Activated naive CD8-positive, alpha-beta T cell treated with anti-CD3 and anti-CD28 coated beads, Interleukin-2, amount 10 ng/mL, durations not matched to agents 7 days and 5 days (primary cell): ENCODE data around the gene TMPRSS4. TPM values are rescaled to one million over a fixed set of nuclear protein-coding genes. Genes with fewer than 3 reads are reported as not detected.
A peak's percentile ranks its signal among the peaks of the same experiment; 100 is the strongest.

Experiments
- ATAC-seq: fragments of 150-1000 bp; cut with Tn5 transposase; one replicate; pipeline ENCODE4 v1.10.0; 2021; ENCODE audit warnings: low read depth, moderate library complexity
- POLR2A ChIA-PET: fragments of 350-600 bp; sonication (Branson Sonifier 250); formaldehyde crosslinking; loops from one replicate; lab custom pipeline; 2021; ENCODE audit warnings: antibody characterized with exemption; lab: Charles Lee
- DNase-seq: peaks from one replicate; pipeline ENCODE4 v3.0.0; 2021
- H3K27ac Mint-ChIP-seq: one replicate; pipeline ENCODE4 v1.8.0; 2022; ENCODE audit warnings: mild to moderate bottlenecking, mixed read lengths
- H3K27me3 Mint-ChIP-seq: one replicate; pipeline ENCODE4 v1.8.0; 2022; ENCODE audit warnings: mild to moderate bottlenecking, moderate library complexity, mixed read lengths
- H3K36me3 Mint-ChIP-seq: one replicate; pipeline ENCODE4 v1.8.0; 2021; ENCODE audit warnings: mild to moderate bottlenecking, mixed read lengths
- H3K4me1 Mint-ChIP-seq: one replicate; pipeline ENCODE4 v1.8.0; 2021; ENCODE audit warnings: mixed read lengths
- H3K4me3 Mint-ChIP-seq: one replicate; pipeline ENCODE4 v1.8.0; 2022; ENCODE audit warnings: mild to moderate bottlenecking, moderate library complexity, mixed read lengths
- H3K9me3 Mint-ChIP-seq: one replicate; pipeline ENCODE4 v1.8.0; 2021; ENCODE audit warnings: mixed read lengths
- total RNA-seq, 2 experiments: library from RNA; stranded (reverse); gene quantifications; one replicate each; pipeline ENCODE4 v1.2.3, GENCODE V29; 2021

Gene TMPRSS4
- total RNA-seq, 2 experiments from 2014 or later, result 0.30 to 0.40 TPM

DNA sequence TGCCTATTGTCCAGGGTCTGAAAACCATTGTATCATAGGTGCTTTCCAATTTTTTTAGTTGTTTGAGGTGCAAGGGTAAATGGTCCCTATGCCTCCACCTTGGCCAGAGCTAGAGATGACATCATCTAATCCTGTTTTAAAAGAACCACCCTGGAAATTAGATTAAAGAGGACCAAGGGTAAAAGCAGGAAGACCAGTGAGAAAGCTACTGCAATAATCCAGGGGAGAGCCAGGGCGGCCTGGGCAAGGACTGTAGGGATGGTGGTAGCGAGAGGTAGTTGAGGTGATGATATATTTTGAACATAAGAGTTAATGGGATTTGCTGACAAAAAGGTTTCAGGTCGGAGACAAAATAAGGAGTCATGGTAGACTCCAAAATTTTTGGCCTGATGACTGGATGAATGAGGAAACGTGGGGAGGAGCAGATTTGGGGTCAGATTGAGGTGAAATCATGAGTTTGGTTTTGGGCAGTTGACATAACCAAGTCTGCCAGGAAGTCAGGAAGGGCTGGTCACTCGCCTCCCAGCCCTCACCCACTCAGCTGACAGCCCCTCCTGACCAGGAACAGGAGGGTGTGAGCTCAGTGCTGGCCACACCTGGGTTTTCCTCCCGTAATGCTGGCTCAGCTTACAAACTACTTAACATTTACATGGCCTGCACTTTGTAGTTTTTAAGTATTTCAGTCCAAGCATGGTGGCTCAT lies 52.7 kb downstream of the TMPRSS4 start:
- Mint-ChIP-seq H3K27ac (no peak overlapping the region), H3K36me3 (no peaks in the 10 kb centered on the region), H3K27me3 (peaks cover 22% of the 10 kb centered on the region), H3K4me3 (no peak overlapping the region), H3K4me1 (peaks cover 11% of the 10 kb centered on the region), H3K9me3 (no peaks in the 10 kb centered on the region)
- no peak for DNase-seq
- POLR2A ChIA-PET, result no interaction called here
- ATAC-seq, result no peak

DNA sequence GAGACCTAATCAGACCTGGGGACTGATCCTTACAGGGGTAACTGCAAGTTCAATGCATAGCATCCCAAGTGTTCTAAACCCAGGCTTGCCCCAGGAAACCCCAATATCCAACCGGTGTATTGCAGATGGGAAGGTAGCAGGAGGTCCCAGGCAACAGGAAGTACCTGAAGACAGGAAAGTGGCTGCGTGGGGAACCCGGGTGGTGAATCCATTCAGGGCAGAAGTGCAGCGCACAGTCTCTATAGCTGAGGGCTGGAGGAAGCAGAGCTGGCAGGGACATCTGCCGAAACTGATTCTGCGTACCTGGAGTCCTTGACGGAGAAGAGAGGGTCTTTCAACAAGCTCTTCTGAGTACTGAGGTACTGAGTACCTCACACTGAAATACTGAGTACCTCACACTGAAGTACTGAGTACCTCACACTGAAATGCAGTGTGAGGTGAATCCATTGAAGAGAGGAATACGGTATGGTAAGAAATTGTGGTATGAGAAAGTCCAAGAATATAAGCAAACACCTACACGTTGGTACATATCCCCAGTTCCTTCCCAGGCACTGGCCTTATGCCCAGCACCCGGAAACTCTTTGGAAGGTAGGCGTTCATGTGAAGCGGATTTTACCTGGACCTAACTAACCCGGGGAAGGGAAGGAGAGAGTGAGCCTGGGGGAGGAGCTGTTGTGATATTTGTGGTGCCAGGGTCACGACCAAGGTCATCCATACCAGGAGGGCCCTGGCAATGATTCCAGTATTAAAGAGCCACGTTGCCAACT lies 55.7 kb downstream of the TMPRSS4 start:
- Mint-ChIP-seq H3K27me3 (peaks cover 26% of the 10 kb centered on the region), H3K4me1 (peaks cover 4% of the 10 kb centered on the region), H3K4me3 (no peak overlapping the region), H3K27ac (no peak overlapping the region), H3K9me3 (no peaks in the 10 kb centered on the region), H3K36me3 (no peaks in the 10 kb centered on the region)
- DNase-seq (peak; percentile 17), ATAC-seq (no peak)
- POLR2A ChIA-PET, result no interaction called here

DNA sequence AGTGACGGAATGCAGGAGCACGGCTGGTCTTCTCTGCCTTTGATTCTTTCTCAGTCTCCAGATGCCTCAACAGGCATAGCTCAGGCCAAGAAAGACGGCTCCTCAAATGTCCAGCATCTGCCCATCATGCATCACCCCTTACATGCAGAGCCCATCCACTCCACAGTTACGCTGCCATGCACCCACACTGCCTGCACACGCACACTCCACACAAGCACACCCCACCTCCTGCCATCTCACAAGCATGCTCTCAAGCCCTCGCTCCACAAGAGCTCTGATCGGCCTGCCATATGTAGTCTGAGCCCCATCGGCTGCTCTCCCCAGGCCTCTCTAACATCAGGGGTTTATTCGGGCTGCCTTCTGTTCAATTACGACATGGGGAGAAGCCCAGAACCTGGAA lies 56.9 kb downstream of the TMPRSS4 start:
- Mint-ChIP-seq H3K9me3 (no peaks in the 10 kb centered on the region), H3K27ac (no peak overlapping the region), H3K4me1 (peaks cover 2% of the 10 kb centered on the region)

DNA sequence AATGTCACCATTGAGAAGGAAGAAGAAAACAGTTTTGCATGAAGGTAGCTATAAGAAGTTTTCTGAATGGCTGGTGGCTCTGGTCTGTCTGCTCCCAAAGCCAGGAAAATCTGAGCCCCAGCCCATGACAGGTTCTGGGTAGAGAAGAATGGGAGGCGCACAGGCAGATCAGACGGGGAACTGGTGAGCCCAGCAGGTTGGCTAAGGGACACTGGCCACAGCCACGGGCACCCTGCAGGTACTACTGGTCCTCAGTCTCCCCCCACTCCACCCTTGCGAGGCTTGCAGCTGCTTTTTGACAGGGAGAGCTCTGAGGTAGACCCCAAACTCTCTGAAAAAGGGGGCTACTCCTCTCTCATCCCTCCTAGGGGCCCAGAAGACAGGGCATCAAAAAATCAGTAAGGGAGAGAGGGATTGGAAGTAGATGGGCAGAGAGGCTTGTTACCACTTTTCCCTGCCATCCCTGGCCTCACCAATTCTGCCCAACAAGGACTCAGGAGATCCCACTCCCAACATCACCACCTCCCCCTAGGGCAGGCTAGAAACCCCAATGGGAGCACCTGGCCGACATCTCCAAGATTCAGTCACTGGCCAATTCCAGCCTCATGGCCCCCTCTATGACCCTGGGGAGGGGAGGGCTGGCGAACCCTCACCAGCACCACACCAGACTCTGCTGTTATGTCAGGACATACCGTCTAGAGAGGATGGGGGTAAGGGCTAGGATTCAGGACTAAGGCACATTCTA lies 58.3 kb downstream of the TMPRSS4 start:
- POLR2A ChIA-PET, result no interaction called here
- no peaks in the 10 kb centered on the region for H3K36me3 Mint-ChIP-seq
- peaks cover 23% of the 10 kb centered on the region for H3K27me3 Mint-ChIP-seq
- no peaks in the 10 kb centered on the region for H3K4me1 Mint-ChIP-seq
- no peak overlapping the region for H3K4me3 Mint-ChIP-seq
- no peak for DNase-seq
- H3K9me3 Mint-ChIP-seq, result no peaks in the 10 kb centered on the region
- no peak for ATAC-seq
- H3K27ac Mint-ChIP-seq, result no peak overlapping the region

More for the DNA sequence above, 56.9 kb downstream of the TMPRSS4 start:
- DNase-seq (no peak), ATAC-seq (no peak)
- POLR2A ChIA-PET, result no interaction called here
- Mint-ChIP-seq H3K27me3 (peaks cover 25% of the 10 kb centered on the region), H3K4me3 (no peak overlapping the region), H3K36me3 (no peaks in the 10 kb centered on the region)

DNA sequence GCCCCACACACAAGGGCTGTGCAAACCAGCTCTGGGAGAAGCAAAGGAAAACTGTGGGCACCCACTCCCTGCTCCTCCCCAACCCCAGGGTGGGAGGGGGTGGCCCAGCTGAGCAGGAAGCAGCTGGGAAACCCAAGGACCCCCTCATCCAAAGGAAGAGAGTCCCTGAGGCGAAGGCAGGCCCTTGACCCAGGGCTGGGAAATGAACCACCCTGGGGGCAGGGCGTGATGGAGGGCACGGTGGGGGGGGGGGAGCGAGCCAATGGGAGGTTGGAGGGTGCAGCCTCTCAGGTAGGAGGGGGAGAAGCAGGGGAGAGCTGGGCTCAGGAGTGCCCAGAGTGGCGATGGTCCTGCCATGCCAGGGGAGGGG lies 58.9 kb downstream of the TMPRSS4 start:
- Mint-ChIP-seq H3K9me3 (no peaks in the 10 kb centered on the region), H3K27ac (no peak overlapping the region), H3K4me1 (no peaks in the 10 kb centered on the region), H3K27me3 (peaks cover 28% of the 10 kb centered on the region), H3K4me3 (no peak overlapping the region), H3K36me3 (no peaks in the 10 kb centered on the region)
- POLR2A ChIA-PET, result no interaction called here
- ATAC-seq (no peak), DNase-seq (no peak)

- POLR2A ChIA-PET, result no interaction called here
- Mint-ChIP-seq H3K27me3 (peaks cover 29% of the 10 kb centered on the region), H3K4me1 (no peaks in the 10 kb centered on the region)
These were observed 59.5 kb downstream of the TMPRSS4 start for GRCh38 chr11:118136341-118136740.

DNA sequence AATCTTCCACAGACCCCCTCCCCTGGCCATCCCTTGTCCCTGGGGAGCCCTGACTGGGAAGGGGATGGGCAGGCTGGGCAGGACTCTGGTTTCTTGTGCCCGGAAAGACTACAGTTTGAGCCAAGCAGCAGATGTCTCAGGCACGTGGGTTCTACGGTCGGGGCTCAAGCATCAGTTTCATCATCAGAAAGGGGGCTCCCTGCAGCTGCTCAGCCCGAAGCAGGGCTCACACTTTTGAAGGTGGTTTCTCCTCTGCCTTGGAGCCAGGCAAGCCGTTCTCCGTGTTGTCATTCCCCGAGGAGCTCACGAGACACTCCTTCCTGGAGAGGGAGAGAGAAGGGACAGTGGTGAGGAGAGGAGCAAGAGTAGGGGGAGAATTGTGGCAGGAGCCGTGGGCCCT lies 59.9 kb downstream of the TMPRSS4 start:
- Mint-ChIP-seq H3K27me3 (peaks cover 32% of the 10 kb centered on the region), H3K9me3 (no peaks in the 10 kb centered on the region), H3K27ac (no peak overlapping the region), H3K4me3 (no peak overlapping the region), H3K4me1 (no peaks in the 10 kb centered on the region), H3K36me3 (no peaks in the 10 kb centered on the region)
- DNase-seq, result no peak
- ATAC-seq, result no peak
- POLR2A ChIA-PET, result no interaction called here

More at GRCh38 chr11:118136341-118136740, 59.5 kb downstream of the TMPRSS4 start:
- Mint-ChIP-seq H3K9me3 (no peaks in the 10 kb centered on the region), H3K27ac (no peak overlapping the region), H3K4me3 (no peak overlapping the region), H3K36me3 (no peaks in the 10 kb centered on the region)
- DNase-seq (no peak), ATAC-seq (no peak)

GRCh38 chr11:118138839-118139420 lies 62.1 kb downstream of the TMPRSS4 start:
- ATAC-seq (no peak), DNase-seq (no peak)
- Mint-ChIP-seq H3K27me3 (peaks cover 43% of the 10 kb centered on the region), H3K4me3 (no peak overlapping the region), H3K9me3 (no peaks in the 10 kb centered on the region), H3K36me3 (no peaks in the 10 kb centered on the region), H3K4me1 (peaks cover 14% of the 10 kb centered on the region), H3K27ac (no peak overlapping the region)
- POLR2A ChIA-PET, result no interaction called here

DNA sequence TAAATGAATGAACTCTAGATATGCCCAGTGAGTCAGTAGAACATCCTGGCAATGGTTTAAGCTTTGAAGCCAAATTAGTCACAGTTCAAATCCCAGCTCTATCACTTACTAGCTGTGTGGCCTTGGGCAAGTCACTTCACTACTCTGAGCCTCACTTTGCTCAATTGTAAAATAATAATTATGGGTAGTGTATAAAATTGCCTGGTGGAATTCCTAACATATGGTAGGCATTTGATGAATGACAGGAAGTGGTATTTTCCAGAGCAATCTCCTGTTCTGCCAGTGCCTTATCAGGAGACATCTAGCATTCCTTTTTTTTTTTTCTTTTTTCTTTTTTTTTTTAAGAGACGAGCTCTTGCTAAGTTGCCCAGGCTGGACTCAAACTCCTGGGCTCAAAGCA lies 62.7 kb downstream of the TMPRSS4 start:
- no peak for DNase-seq
- Mint-ChIP-seq H3K4me3 (no peak overlapping the region), H3K9me3 (no peaks in the 10 kb centered on the region), H3K27ac (no peak overlapping the region), H3K36me3 (no peaks in the 10 kb centered on the region), H3K27me3 (peaks cover 44% of the 10 kb centered on the region), H3K4me1 (peaks cover 15% of the 10 kb centered on the region)
- no peak for ATAC-seq
- POLR2A ChIA-PET, result no interaction called here

DNA sequence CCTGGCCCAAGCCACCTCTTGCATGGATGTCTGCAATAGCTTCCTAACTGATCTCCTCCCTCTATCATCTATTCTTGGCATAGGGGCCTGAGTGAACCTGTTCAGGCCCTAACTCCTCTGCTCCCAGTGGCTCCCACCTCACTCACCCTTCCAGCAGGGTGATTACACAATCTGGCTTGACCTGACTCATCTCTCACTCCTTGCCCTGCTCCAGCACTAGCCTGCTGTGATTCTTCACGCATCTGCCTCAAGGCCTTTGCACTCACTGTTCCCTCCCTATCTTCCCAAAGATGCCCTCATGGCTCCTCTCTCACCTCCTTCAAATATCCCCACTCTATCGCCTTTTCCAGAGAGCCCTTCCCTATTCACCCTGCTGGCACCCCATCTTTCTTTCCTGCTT lies 65.2 kb downstream of the TMPRSS4 start:
- peaks cover 52% of the 10 kb centered on the region for H3K27me3 Mint-ChIP-seq

GRCh38 chr11:118142809-118143208 lies 65.9 kb downstream of the TMPRSS4 start:
- H3K4me3 Mint-ChIP-seq, result peak overlapping the region; percentile 60
- peak overlapping the region; percentile 56 for H3K27ac Mint-ChIP-seq
- POLR2A ChIA-PET, result no interaction called here
- no peaks in the 10 kb centered on the region for H3K36me3 Mint-ChIP-seq
- DNase-seq (no peak), ATAC-seq (peak; percentile 58)
- H3K4me1 Mint-ChIP-seq, result peaks cover 24% of the 10 kb centered on the region
- H3K27me3 Mint-ChIP-seq, result peaks cover 58% of the 10 kb centered on the region
- H3K9me3 Mint-ChIP-seq, result no peaks in the 10 kb centered on the region

More for the DNA sequence above, 65.2 kb downstream of the TMPRSS4 start:
- peak overlapping the region; percentile 18 for H3K27ac Mint-ChIP-seq
- H3K4me1 Mint-ChIP-seq, result peaks cover 22% of the 10 kb centered on the region
- no peaks in the 10 kb centered on the region for H3K9me3 Mint-ChIP-seq
- no peak for ATAC-seq
- no peaks in the 10 kb centered on the region for H3K36me3 Mint-ChIP-seq
- POLR2A ChIA-PET, result no interaction called here
- H3K4me3 Mint-ChIP-seq, result no peak overlapping the region
- no peak for DNase-seq

DNA sequence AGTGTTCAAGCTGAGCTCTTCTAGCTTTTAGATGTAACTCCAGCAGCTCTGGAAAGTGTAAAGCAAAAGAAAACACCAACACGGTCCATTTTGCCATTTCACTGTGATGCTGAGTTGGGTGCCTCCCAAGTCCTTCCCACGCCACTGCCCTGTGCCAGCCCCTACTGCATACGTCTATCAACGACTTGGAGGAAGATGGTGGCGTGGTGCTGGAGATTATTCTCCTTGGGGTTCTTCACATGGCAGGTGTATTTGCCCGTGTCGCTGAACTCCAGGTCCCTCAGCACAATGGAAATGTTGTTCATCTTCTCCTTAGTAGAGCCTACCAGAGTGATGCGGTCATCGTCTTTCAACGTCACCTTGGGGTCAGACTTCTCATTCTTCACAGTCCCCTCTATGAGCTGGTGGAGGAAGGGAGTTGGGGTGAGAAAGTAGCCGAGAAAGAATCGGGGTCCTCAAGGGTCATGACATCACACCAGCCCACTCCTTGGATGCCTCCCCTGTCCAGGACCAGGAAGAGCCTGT lies 66.8 kb downstream of the TMPRSS4 start:
- H3K4me1 Mint-ChIP-seq, result peaks cover 24% of the 10 kb centered on the region
- no peaks in the 10 kb centered on the region for H3K36me3 Mint-ChIP-seq
- POLR2A ChIA-PET, result interaction anchor here (1.2 kb wide), 1 partner anchor 13 kb away, joined by 3 read pairs; no protein-coding TSS in a partner anchor
- no peak overlapping the region for H3K4me3 Mint-ChIP-seq
- no peak for DNase-seq
- no peak for ATAC-seq
- peaks cover 58% of the 10 kb centered on the region for H3K27me3 Mint-ChIP-seq
- no peaks in the 10 kb centered on the region for H3K9me3 Mint-ChIP-seq
- H3K27ac Mint-ChIP-seq, result no peak overlapping the region
